GM19397 (cell line): Measurements from ENCODE around the gene BRD2.
"Not testable (repeated sequence)": the region's sequence is repeated elsewhere in the genome, so short reads cannot be mapped to it uniquely, and the experiment has no call there.

Experiments used
- ATAC-seq: cut with Tn5 transposase; IDR thresholded peaks from one replicate; pipeline ENCODE4 v1.9.1; 2021; ENCODE audit warnings: mild to moderate bottlenecking, moderate library complexity; ENCODE audit not compliant: unreplicated experiment

The BRD2 gene

DNA sequence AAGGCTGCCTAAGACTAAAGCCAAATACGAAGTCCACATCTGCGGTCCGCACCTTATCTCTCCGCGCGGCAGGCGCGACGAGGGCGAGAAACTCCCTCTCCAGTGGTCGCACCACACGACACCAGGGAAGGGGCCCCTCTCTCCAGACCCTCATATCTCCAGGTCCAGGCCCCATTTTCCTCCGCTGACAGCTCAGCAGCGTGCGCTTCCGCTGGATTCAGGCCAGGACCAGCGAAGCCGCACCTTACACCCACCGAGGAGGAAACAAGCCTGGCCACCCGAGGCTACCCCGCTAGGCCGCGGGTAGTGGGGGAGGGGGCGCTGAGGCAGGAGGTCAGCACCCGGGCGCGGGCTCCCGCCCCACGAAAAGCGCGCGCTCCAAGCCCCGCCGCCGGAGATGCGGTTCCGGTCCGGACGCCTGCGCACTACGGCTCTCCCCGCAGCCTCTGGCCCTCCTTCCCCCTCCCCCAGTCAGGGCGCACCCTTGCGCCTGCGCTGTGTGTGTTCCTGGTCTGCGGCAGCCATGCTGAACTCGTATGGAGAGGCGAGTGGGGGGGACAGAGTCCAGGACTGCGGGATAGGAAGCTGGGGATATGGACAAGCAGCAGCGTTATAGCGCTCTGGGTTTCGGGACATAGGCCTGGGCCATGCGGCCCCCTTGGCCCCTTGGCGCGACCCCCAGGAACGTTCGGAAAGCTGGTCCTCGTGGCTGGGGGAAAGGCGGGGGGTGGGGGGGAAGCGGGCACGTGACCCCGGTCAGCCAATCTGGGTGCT lies at the start of gene BRD2:
Gene BRD2, plus strand, starts transcription at position 502 of the 774 bp plus-strand sequence. CDS start 4,305 bp downstream, outside the sequence.
- peak; percentile 35 for ATAC-seq

DNA sequence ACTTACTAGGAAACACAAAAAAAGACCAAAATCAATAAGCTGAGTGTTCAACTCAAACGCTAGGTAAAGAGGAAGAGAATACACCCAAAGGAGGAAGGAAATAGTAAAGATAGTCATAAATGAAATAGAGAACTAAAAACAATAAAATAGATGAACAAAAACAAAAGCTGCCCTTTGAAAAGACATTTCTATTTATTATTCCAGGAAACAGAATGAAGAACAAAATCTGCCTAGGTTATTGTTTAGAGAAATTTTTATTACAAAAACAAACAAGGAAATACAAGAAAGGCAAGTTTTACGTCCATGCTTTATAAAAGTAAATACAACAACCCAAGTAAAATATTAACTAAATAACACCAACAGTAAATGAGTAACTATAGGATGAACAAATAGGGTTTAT lies 47.7 kb upstream of the BRD2 start:
- no peak for ATAC-seq

DNA sequence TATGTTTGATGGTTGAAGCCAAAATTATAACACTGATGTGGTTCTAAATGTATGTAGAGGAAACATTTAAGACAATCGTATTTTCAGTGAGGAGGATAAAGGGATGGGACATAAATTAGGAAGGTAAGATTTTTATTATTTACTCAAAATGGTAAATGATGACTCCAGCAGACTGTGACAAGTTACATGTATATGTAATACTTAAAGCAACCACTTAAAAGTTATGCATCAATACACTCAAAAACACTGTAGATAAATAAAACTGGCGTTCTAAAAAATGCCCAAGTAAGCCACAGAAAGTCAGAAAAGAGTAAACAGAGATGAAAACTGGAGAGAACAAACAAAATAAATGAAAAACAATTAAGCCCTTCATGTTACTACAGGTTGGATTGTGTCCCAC lies 46.3 kb upstream of the BRD2 start:
- no peak for ATAC-seq

DNA sequence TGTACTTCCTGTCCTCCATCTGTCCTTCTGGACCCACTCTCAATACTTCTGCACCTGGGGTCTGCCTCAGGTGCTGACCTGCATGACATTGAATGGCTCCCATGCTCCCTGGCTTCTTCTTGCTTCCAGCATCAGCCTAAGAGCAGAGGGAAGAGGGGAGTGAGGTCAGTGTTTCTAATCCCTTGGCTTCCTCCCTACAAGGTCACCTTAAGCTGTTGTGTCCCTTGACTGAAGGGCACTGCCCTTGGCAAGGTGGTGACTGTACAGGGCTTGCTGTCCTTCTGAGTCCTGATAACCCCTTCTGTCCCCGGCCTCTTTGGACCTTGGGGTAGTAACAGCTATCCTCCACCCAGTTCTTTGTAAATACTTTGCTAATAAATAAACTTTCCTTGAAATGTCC lies 37.2 kb upstream of the BRD2 start:
- ATAC-seq, result no peak

DNA sequence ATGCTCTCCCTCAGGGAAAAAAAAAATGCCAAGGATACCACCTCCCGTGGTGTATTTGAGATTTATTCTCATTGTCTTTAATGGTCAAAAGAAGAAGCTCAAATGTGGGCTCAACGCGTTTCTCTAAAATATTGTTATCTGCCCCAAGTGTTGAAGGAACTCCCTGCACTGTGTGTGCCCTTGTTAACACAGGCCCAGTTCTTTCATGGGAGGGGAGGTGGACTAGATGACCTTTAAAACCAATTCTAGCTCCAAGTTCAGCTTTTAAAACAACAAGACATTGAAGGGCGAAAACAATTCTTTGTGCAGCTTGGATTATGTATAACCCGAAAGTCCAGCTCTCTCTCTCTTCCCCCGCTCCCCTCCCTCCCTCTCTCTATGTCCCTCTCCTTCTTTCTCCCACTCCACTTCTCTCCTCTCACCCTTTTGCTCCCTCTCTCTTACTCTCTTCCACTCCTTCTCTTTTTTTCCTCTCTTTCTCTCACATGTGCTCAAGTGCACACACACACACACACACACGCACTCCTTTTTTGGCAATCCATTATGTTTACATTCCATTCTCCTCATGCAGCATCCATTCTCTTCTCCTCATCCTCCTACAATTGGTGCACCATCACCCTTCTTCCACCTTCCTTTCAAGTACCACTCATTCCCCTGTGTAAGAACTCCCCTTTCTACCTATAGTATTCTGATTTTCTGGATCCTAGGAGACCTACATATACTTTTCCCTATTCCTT lies 36.1 kb upstream of the BRD2 start:
- no peak for ATAC-seq

DNA sequence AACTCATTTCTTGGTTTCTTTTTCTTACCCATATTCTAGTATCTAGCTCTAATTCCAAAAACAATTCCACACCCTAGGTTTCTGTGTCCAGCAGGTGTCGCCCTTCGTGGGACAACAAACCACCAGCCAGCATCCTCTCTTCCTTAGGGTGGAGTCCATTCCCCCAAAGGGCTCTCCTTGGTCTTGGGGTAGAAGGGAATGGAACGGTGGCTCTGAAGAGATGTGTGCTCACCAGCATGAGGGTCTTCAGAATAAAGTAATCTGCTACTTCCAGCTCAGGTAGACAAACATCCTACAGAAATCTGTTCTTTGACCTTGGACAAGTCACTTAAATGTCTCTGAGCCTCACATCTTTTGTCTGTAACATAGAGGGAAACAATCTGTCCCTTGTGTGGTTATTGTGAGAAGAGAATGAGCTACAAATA lies 34.7 kb upstream of the BRD2 start:
- ATAC-seq, result no peak

DNA sequence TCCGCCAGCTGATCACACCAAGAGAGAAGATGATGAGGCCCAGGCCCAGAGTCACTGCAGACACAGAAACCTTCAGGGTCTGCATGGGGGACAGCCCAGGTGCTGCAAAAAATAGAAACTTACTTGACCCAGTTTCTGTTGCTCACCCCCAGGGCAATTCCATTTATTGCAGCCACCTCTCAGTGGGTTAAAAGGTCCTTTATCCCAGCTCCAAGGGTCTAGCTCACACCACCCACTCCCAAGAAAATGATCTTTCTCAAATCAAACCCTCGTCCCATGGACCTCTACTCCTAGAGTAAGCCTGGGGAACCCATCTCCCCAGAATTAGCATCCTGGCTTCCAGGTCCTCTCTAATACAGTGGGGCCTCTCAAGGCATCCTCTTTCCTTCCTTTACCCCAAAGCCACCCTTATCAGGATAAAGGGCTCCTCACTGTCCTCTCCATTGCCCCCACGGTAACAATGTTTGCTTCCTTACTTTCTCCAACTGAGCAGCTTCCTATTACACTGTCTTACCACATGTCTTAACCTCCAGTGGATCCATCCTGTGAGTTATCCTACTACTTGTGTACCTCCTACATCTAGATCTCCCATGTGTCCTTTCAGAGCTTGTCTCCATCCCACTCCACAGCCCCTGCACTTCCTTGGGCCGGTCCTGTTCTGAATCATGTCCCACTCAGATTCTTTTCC lies 32.7 kb upstream of the BRD2 start:
- no peak for ATAC-seq

DNA sequence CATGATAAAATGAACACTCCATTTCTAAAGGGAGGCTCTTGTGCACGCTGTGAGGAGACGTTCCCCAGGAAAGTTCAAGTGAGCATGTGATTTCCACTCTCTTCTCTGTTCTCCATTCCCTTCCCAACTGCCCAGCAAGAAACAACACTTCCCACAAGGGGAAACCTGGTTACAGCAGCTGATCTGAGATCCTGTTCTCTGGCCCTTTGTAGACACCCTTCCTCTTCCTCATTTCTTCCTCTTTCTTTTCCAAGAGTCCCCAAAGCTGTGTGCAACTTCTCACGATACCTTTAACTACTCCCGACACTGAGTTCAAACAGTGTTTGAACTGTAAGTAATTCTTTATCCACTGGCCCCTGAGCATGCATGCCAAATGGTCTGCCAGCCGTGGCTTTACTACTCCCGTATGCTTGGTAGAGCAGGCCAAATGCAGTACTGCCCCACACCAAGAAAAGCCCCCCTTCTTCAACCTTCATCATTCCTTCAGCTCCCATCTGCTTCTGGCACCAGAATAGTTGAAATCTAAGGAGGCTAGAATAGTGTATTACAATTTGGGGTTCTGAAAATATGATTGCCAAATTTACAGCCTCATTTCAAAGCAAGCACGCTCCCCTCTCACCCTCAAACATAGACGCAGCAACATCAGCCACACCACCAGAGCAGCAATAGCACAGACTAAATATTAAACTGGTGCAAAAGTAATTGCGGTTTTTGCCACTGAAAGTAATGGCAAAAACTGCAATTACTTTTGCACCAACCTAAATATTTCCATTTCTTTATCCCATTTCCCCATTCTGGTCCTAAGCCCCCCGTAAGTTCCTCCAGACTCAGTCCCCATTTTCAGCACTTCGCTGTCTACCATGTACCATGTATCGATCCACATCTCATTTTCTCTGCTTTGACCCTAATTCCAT lies 31.9 kb upstream of the BRD2 start:
- ATAC-seq, result no peak

DNA sequence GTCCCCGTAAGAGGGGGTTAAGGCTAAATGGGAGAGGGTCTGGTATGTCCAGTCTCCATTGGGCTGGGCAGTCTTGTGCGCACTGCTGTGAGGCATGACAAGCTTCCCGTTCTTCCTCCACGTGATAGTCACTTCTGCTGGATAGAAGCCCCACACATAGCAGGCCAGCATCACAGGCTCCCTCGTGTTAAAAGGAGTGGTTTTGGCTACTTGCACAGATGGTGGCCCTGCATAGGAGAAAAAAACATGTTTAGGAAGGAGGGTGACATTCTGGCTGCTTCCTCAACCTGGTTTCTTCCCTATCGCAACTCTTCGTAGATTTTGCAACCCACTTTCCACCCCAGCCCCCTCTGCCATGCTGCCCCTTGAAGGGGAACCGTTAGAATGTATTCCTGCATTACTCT lies 31.2 kb upstream of the BRD2 start:
- no peak for ATAC-seq

DNA sequence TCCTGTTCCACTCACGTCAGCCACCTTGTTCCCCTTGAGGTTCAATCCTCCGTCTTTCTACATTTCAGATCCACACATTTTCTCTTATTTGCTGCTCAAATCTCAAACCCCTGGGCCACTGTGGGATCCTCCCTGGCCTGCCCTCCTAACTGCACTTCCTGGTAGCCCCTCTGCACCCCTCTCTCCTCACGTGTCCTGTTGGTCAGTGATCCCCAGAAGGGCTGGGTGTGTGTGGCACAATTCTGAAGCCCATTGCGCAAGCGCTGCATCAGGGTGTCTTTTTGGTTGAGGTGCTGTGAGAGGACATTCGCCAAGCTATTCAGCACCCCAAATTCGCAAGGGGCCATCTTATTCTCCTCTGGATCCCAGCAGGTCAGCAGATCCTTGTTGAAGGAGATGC lies 29.9 kb upstream of the BRD2 start:
- ATAC-seq, result no peak

DNA sequence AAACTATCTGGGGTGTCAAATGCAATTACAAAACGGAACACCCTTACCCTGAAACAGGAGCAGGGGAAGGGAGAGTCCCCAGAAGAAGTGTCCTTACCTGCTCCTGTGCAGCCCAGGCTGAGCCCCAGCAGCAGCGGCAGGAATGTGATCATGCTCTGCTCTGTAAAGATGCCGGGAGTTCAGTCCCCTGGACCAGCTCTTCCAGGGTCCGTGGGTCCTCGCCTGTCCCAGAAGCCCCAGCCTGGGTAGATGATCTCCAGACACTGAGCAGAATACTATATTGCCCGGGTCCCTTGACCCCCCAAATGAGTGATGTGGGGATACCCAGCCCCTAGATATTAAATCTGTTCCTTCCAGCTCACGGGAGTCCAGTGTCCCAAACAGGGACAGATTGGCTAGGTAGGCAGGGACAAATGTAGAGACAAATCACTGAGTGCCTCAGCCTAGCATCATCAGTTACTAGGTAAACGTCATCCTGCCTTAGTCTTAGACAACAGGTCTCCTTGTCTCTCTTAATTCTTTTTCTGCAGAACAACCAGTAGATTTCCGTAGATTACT lies 27.7 kb upstream of the BRD2 start, which contains the start of gene HLA-DMB:
Gene HLA-DMB, minus strand, starts transcription at position 373 of the 558 bp plus-strand sequence. Its CDS starts 221 bp downstream, at position 152.
- ATAC-seq, result peak; percentile 52

DNA sequence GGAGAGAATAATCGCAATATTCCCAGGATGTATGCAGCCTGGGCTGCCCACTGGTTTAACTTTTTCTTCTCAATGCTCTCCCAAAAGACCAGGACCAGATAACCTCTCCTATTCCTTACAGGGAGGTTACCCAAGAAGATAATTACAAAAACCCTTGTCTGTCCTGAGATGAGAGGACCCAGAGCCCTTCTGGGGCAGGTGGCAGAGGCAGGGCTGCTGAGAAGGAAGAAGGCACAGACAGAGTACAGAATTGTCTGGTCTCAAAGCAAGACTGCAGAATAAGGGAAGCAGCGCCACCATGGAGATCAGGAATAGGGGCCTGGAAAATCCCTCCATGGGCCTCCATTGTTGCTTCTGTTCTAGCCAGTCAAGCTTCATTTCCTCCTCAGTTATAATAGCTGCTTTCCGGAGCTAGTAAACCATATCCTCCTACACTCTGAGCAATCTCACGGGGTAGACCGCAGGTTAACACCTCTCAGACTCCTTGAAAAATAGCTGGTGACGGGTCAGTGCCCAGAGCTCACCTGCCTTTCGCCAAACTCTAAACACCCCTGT lies 27.1 kb upstream of the BRD2 start:
- peak; percentile 52 for ATAC-seq

DNA sequence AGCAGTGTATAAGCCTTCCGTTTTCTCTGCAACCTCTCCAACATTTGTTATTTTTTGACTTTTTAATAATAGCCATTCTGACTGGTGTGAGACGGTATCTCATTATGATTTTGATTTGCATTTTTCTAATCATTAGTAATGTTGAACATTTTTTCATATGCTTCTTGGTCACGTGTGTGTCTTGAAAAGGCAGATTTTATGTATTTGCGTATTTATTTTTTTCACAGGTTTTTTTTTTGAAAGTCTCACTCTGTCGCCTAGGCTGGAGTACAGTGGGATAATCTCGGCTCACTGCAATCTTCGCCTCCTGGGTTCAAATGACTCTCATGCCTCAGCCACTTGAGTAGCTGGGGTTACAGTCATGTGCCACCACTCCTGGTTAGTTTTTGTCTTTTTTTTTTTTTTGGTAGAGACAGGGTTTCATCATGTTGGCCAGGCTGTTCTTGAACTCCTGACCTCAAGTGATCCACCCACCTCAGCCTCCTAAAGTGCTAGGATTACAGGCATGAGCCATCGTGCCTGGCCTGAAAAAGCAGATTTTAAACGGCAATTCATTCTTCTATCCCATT lies 25.8 kb upstream of the BRD2 start:
- ATAC-seq, result not testable (repeated sequence)

DNA sequence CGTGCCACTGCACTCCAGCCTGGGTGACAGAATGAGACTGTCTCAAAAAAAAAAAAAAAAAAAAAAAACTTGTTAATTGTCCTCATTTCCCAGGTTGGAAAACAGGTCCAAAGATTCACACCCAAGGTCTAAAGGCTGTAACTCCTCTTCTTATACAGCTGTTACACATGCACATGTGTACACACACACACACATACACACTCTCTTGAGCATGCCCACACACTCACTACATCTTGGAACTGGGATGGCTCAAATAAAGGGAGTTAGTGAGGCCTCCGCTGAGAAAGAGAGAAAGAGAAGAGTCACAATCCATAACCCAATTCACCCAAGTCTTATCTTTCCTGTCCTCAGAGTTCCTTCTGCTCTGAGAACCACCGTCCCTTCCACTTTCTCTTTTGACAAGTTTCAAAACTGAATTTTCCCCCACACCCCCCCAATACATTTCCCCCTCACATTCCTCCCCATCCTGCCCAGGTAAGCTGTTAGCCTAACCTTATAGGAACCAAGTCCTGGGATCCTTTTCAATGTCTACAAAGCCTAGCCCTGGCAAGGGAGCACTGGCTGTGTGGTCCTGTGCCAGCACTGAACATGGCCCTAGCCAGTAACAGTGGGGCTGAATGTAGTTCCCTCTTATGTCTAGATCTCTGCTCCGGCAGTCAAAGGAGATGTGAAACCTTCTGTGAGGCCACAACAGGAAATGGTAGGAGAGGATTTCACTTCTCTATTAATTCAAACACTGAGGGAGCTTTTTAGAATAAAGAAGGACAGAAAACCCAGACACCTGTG lies 24.3 kb upstream of the BRD2 start:
- peak; percentile 40 for ATAC-seq

DNA sequence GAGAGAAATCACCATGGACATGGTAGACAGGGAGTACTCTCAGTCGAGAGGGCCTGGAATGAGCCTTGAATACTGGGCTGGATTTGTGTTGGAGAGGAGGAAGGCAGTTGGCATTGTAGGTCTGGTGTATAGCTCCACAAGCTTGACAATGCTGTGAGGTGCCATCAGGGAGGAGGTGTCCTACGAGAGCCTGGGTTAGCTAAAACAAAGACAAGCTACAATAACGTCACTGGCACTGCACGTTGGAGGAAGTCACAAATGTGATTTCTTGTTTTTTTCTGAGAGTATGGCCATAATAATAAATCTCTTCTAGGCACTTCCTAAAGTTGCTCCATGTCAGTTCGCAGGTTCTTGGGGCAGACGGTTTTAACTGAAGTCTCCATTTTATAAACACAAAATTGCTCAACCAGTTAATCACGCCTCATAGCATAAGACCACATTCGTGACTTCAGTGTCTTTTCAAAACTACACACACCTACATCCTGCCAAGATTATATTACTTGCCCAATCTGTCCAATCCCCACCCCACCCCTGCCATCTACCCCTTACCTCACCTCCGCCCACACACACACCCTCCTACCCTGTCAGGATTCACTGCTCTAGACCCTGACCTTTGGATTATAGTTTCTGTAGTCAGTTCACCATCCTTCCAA lies 23.2 kb upstream of the BRD2 start:
- ATAC-seq, result no peak

DNA sequence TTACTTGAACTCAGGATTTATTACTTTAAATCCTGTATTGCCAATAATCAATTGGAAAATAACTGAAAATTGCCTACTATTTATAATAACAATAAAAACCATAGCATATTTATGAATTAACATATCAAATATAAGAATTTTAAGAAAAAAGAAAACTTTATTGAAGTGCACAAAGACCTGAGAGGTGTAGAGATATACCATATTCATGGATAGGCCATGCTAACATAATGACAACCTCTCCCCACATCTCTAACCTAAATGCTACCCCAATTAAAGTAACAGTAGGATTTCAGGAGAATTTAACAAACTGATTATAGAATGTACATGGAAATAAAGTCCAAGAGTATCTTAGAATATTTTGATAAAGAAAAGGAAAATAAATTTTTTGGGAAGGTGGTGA lies 22.4 kb upstream of the BRD2 start:
- no peak for ATAC-seq

DNA sequence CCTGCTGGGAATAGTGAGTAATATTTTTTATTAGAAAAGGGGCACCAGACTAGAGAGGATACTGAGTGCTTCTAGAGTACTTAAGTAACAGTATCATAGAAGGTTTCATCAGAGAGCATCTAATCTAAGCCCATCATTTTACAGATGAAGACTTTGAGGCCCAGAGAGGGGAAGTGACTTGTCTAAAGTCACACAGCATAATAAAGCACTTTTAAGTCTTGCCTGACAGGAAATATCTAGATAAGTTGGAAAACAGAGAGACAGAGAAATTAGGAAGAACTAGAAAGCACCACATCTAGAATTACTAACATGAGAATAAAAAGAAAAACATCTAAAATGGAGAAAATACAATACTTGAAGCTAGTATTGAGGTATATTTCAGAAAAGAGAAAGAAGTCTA lies 21.5 kb upstream of the BRD2 start:
- no peak for ATAC-seq
